Testis (tissue), 3 donors: ENCODE data around the gene TINAGL1. TPM values are rescaled to one million over a fixed set of nuclear protein-coding genes. Genes with fewer than 3 reads are reported as not detected.

ENCODE experiments used
- DNase-seq: peaks from one replicate; pipeline ENCODE4 v3.0.0-alpha.2; 2019
- H3K27ac ChIP-seq, 2 donors: fragments of 200-600 bp; sonication (generic); one replicate each; pipeline ENCODE4 v1.5.1; 2019
- H3K27me3 ChIP-seq: fragments of 200-600 bp; sonication (generic); one replicate; pipeline ENCODE4 v1.5.1; 2019
- H3K36me3 ChIP-seq: fragments of 200-600 bp; sonication (generic); one replicate; pipeline ENCODE4 v1.5.1; 2017; ENCODE audit warnings: low read depth; ENCODE audit errors: missing control alignments
- H3K4me1 ChIP-seq: fragments of 200-600 bp; sonication (generic); one replicate; pipeline ENCODE4 v1.5.1; 2019
- H3K4me3 ChIP-seq, 2 donors: fragments of 200-600 bp; sonication (generic); one replicate each; pipeline ENCODE4 v1.5.1; 2017 to 2019
- H3K9me3 ChIP-seq: fragments of 200-600 bp; sonication (generic); one replicate; pipeline ENCODE4 v1.5.1; 2017
- POLR2A ChIP-seq: fragments of 450-650 bp; IDR thresholded peaks from one replicate; pipeline ENCODE4 v1.6.1; 2017; ENCODE audit warnings: antibody characterized with exemption, mild to moderate bottlenecking, moderate library complexity
- WGBS, 2 donors: methylation state at CpG; one replicate each; pipeline ENCODE4 v1.1.5; 2018; 5-methylcytosine and 5-hydroxymethylcytosine counted together
- intact Hi-C: fragments of 100-400 bp; cut with DNase I; formaldehyde crosslinking; loops from one replicate; pipeline ENCODE4 v1.15.1; 2023; ENCODE audit warnings: low total_unique reads
- polyA plus RNA-seq: library from polyadenylated mRNA; stranded (reverse); fragments of 350-450 nt; fragmentation: Illumina TruSeq; extraction: RNeasy Lipid Tissue Mini Kit (QIAGEN cat#74804); gene quantifications from one replicate; pipeline ENCODE4 v1.2.3, GENCODE V29; 2014; ENCODE audit warnings: low read depth, low replicate concordance; ENCODE audit not compliant: insufficient read depth
- total RNA-seq, 2 donors: library from RNA; depleted of rRNA; stranded (reverse); fragments of >200 nt; gene quantifications; one replicate each; pipeline ENCODE4 v1.2.3, GENCODE V29; 2016
- TF ChIP-seq, protein P1 (sequence below), 3 experiments: fragments of 450-650 bp in 2 of 3; fragments of 200-600 bp in 1 of 3; sonication (generic) in 1 of 3; IDR thresholded peaks; one replicate each; pipeline ENCODE4 v1.5.1; 2016 to 2019; ENCODE audit warnings: antibody characterized with exemption in 3 of 3, mild to moderate bottlenecking in 2 of 3, moderate library complexity in 1 of 3

Gene TINAGL1
- total and polyA plus RNA-seq, 3 donors from 2014 or later, result 16.4 to 24.6 (median 23.2) TPM

- Histone ChIP-seq H3K4me3 (no peak overlapping the region), H3K4me1 (peaks cover 28% of the 10 kb centered on the region), H3K36me3 (no peaks in the 10 kb centered on the region), H3K9me3 (no peaks in the 10 kb centered on the region), H3K27me3 (no peaks in the 10 kb centered on the region), H3K27ac (no peak overlapping the region)
- intact Hi-C loops, result no loop called here
- DNase-seq, result peak; percentile 8
- TF ChIP-seq, protein P1, sequence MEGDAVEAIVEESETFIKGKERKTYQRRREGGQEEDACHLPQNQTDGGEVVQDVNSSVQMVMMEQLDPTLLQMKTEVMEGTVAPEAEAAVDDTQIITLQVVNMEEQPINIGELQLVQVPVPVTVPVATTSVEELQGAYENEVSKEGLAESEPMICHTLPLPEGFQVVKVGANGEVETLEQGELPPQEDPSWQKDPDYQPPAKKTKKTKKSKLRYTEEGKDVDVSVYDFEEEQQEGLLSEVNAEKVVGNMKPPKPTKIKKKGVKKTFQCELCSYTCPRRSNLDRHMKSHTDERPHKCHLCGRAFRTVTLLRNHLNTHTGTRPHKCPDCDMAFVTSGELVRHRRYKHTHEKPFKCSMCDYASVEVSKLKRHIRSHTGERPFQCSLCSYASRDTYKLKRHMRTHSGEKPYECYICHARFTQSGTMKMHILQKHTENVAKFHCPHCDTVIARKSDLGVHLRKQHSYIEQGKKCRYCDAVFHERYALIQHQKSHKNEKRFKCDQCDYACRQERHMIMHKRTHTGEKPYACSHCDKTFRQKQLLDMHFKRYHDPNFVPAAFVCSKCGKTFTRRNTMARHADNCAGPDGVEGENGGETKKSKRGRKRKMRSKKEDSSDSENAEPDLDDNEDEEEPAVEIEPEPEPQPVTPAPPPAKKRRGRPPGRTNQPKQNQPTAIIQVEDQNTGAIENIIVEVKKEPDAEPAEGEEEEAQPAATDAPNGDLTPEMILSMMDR (IDR thresholded peaks at IDR 0.05), result no peak
- TF ChIP-seq POLR2A, result no peak
- 55 to 58% methylated on average over 9 to 10 of the region's 10 CpGs for WGBS, 2 donors
Observed at GRCh38 chr1:31574749-31575368, 1.5 kb upstream of the TINAGL1 start.

DNA sequence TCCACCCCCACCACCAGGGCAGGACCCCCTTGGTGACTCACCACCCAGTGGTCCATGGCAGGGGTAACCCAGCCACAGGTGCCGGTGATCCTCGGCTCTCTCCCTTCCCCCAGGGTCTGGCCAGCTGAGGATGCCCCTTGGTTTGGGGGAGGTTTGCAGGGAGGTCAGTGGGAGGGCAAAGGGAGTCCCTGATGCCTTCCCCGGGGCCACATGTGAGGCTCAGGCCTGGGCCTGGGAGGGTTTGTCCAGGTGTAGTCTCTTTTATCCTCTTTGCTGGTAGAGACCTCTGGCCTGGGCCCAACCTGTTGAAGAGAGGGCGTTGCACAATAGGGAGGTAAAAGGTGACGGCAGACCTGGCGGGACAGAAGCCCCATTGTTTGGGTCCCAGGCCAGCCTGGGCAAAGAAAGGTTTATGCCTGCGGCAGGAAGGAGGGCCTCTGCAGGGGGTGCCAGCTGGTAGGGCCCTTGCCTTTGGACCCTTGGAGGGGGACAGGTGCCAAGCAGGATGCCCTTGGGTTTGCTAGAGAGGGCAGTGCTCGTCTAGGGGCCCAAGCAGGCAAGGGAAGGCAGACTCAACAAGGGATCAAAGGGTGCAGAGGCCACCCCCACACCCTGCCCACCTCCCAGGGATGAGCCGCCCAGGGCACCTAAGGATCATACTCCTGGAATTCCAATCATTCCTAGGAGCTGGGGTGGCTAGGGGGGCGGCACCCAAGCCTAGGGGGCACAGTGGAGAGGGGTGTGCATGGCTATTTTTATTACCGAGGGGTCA is 760 bp upstream of the TINAGL1 start:
- H3K4me3 ChIP-seq, result no peak overlapping the region

GRCh38 chr1:31576743-31577455 is 584 bp downstream of the TINAGL1 start:
- Histone ChIP-seq H3K27ac (peak overlapping the region in 1 of 2 donors; percentile 68), H3K27me3 (no peaks in the 10 kb centered on the region), H3K4me1 (peaks cover 35% of the 10 kb centered on the region), H3K36me3 (no peaks in the 10 kb centered on the region), H3K4me3 (peak overlapping the region; percentile 9 to 26), H3K9me3 (no peaks in the 10 kb centered on the region)
- 55 to 76% methylated on average over 9 to 26 of the region's 27 CpGs for WGBS, 2 donors
- intact Hi-C loops, result no loop called here
- TF ChIP-seq, protein P1 (IDR thresholded peaks at IDR 0.05), result no peak
- no peak for TF ChIP-seq POLR2A
- DNase-seq, result peak; percentile 11

More for the DNA sequence above, 760 bp upstream of the TINAGL1 start:
- WGBS, 2 donors, result 55 to 75% methylated on average over 5 to 9 of the region's 11 CpGs
- H3K36me3 ChIP-seq, result no peaks in the 10 kb centered on the region
- H3K9me3 ChIP-seq, result no peaks in the 10 kb centered on the region
- H3K4me1 ChIP-seq, result peaks cover 29% of the 10 kb centered on the region
- H3K27me3 ChIP-seq, result no peaks in the 10 kb centered on the region
- H3K27ac ChIP-seq, result no peak overlapping the region
- intact Hi-C loops, result no loop called here
- TF ChIP-seq, protein P1 (IDR thresholded peaks at IDR 0.05), result no peak
- no peak for TF ChIP-seq POLR2A
- DNase-seq, result peak; percentile 12

- TF ChIP-seq, protein P1 (IDR thresholded peaks at IDR 0.05), result no peak
- TF ChIP-seq POLR2A, result no peak
- peak overlapping the region in 1 of 2 donors; percentile 68 for H3K27ac ChIP-seq
Observed at GRCh38 chr1:31577515-31578192, 1.3 kb downstream of the TINAGL1 start.

More at GRCh38 chr1:31577515-31578192, 1.3 kb downstream of the TINAGL1 start:
- 51 to 56% methylated on average over 6 of the region's 6 CpGs for WGBS, 2 donors
- Histone ChIP-seq H3K9me3 (no peaks in the 10 kb centered on the region), H3K36me3 (no peaks in the 10 kb centered on the region), H3K27me3 (no peaks in the 10 kb centered on the region), H3K4me1 (peaks cover 38% of the 10 kb centered on the region), H3K4me3 (peak overlapping the region in 1 of 2 donors; percentile 9)
- intact Hi-C loops, result no loop called here
- DNase-seq, result peak; percentile 11
